HG03066 (cell line): ENCODE results near the gene FKBP5.
"Not testable (repeated sequence)": the region's sequence is repeated elsewhere in the genome, so short reads cannot be mapped to it uniquely, and the experiment has no call there.

Experiments used
- ATAC-seq: cut with Tn5 transposase; IDR thresholded peaks from one replicate; pipeline ENCODE4 v1.9.1; 2021; ENCODE audit warnings: low read depth; ENCODE audit not compliant: unreplicated experiment

Gene FKBP5

DNA sequence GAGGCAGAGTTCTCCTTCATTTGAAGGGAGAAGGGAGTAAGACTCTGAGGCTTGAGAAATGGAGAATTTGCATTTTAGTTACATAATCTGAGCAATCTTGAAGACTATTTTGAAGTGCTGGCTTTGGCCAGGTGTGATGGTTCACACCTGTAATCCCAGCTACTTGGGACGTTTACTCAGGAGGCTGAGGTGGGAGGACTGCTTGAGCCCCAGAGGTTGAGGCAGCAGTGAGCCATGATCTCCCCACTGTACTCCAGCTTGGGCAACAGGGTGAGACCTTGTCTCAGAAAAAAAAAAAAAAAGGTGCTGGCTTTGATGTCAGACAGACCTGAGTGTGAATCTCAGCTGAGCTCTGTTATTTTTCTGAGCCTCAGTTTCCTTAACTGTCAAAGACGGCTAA is 35.8 kb upstream of the FKBP5 start:
- no peak for ATAC-seq

DNA sequence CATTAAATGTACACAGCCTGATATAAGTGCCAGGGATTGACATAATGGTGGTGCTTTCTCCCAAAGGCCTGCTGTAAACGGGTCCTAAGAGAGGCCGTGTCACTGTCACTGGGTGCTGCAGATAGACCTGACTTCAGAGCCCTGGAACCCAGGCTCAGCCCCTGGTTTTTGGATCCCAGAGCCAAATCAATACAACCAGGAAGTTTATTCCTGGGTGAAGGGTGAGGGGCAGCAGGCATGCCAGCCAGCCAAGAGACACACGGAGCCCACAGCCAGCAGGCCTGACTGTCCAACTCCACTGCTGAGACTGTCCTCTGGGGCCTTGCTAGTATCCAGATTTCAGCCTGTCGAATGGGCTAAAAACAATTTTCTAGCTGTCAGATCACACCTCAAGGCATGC is 35.3 kb upstream of the FKBP5 start:
- ATAC-seq: no peak

DNA sequence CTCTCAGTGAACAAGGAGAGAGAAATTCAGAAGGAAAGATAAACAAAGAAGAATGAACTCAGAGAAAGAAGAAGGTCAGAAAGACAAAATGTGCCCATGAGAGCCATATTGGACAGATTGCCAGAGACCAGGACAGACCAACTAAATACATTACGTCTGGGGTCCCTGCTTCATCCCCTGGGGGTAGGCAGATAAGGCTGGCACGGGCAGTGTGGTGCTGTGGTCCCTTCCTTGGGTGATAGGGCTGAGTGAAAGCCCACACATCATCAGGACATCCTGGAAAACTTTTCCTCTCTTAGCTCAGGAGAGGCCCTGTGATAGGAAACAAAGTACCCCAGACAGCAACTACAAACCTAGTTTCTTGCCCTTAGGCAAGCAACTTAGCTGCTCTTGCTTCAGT is 34.9 kb upstream of the FKBP5 start:
- no peak for ATAC-seq

GRCh38 chr6:35722121-35722761 is 33.5 kb upstream of the FKBP5 start:
- no peak for ATAC-seq

- peak; percentile 41 for ATAC-seq
Measured at GRCh38 chr6:35719830-35720733, 31.4 kb upstream of the FKBP5 start.

- ATAC-seq: peak; percentile 31
Measured at GRCh38 chr6:35719404-35719829, 30.7 kb upstream of the FKBP5 start.

DNA sequence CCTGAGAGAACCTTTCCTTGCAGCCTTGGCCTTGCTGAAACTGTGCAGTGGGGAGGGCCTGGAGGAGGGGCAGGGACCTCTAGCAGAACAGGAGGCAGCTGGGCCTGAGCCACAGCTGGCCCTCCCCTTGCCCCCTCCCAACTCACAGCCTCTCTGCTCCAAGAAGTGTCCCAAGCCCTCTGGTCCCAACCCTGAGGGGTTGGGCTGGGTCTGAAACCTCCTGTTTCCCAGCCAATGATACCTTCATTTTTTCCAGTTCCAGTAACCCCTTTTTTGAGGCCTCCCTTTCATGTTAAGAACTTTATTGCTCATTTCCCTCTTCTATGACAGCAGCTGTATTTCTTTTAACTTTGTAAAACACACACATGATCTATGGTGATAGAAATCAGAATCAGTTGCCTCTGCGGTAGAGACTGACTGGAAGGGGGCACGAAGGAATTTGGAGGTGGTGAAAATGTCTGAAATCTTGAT is 30.2 kb upstream of the FKBP5 start:
- no peak for ATAC-seq

DNA sequence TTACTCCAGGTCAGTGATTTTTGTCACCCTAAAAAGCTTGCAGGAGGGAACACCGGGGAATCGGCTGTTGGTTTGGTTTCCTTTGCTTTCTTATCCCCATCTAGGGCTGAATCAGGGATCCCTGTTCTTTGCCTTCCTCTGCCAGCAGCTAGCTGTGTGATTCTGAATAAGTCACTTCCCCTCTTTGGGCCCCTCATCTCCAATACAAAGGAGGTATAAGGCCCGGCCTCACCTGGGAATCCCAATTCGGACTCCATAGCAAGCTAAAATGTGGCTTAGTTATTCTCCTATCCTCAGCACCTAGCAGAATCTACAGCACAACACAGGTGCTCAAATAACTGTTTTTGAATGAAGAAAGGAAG is 29.6 kb upstream of the FKBP5 start:
- ATAC-seq: no peak

- ATAC-seq: no peak
Measured at GRCh38 chr6:35717449-35718374, 29.0 kb upstream of the FKBP5 start.

GRCh38 chr6:35716798-35717197 is 28.1 kb upstream of the FKBP5 start:
- ATAC-seq: no peak

- ATAC-seq: no peak
Measured at GRCh38 chr6:35713006-35713767, 24.5 kb upstream of the FKBP5 start.

DNA sequence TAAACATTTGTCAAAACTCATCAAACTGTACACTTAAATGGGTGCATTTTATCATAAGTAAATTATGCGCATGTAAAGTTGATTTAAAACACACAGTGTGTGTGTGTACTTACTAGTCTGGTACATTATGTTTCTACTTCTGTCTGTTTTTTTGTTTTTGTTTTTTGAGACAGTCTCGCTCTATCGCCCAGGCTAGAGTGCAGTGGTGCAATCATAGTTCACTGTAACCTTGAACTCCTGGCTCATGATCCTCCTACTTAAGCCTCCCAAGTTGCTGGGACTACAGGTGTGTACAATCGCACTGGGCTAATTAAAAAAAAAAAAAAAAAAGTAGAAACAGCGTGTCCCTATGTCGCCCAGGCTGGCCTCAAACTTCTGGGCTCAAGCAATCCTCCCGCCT is 23.0 kb upstream of the FKBP5 start:
- no peak for ATAC-seq

- no peak for ATAC-seq
Measured at GRCh38 chr6:35710241-35710847, 21.6 kb upstream of the FKBP5 start.

DNA sequence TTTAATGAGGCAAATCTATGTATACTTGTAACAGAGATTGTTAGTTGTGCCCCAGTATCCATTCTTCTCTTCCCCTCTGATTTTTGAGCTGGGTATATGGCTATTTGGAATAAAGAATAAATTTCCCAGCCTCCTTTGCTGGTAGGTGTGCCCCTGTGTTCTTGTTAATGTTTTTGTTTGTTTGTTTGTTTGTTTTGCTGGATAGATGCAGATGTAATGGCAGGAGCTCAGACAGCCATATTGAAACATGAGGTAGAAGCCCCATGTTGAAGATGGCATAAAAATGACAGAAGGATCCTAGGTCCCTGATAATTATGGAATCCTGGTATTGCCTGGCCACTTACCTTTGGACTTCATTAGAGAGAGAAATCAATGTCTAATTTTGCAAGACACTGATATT is 19.9 kb upstream of the FKBP5 start:
- no peak for ATAC-seq

- ATAC-seq: no peak
Measured at GRCh38 chr6:35707714-35708407, 19.1 kb upstream of the FKBP5 start.

DNA sequence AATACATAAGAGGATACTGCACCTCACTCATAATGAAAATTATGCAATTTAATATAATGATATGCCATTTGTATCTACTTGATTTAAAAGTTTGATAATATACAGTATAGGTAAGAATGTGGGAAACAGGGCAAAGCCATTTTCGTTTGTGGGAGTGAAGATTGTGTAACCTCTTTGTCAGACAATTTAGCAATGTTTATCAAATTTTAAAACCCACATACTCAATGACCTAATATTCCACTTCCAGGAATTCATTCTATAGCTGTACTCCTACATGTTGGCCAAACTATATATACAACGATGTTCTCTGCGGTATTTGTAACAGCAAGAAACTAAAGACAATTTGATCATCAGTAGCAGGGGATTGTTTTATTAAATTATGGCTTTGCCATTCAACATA is 17.8 kb upstream of the FKBP5 start:
- no peak for ATAC-seq

DNA sequence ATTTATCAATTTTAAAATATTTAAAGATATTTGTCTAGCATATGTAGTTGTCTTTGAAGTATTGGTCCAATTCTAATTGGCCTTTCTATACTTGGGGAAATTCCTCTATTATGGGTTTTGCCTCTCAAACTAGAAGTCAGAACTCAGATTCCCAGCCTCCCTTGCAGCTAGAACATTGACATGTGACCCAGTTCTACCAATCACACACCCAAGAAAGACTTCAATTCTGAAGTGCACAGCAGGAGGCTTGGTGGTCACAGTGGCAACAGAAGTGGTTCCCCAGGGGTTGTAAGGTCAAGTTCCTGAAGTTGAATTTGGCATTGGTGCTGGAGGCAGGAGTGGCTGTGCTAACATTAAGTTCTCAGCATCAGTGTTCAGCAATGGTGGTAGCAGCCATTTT is 14.8 kb upstream of the FKBP5 start:
- no peak for ATAC-seq

DNA sequence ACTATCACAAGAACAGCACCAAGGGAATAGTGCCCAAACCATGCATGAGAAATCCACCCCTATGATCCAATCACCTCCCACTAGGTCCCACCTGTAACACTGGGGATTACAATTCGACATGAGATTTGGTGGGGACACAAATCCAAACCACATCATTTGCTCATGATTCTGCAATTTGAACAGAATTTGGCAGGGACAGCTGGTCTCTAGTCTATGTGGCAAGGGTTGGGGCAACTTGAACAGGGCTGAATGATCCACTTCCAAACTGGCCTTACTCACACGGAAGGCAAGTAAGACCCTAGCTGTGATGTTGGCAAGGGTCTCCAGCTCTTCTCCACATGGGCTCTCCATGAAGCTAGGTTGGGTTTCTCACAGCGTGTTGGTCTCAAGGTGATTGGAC is 10.1 kb upstream of the FKBP5 start:
- no peak for ATAC-seq

DNA sequence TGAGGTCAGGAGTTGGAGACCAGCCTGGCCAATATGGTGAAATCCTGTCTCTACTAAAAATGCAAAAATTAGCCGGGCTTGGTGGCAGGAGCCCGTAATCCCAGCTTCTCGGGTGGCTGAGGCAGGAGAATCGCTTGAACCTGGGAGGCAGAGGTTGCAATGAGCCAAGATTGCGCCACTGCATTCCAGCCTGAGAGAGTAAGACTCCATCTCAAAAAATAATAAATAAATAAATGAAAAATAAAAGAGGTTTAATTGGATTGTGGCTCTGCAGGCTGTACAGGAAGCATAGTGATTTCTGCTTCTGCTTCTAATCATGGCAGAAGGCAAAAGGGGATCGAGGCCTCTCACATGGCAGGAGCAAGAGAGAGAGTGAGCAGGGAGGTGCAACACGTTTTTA is 9.7 kb upstream of the FKBP5 start:
- not testable (repeated sequence) for ATAC-seq
